HG03571 (cell line): ENCODE measurements around the gene KRT12.
"Not testable (repeated sequence)": the region's sequence is repeated elsewhere in the genome, so short reads cannot be mapped to it uniquely, and the experiment has no call there.

Source experiments
- ATAC-seq: cut with Tn5 transposase; IDR thresholded peaks from one replicate; pipeline ENCODE4 v1.9.1; 2021; ENCODE audit not compliant: unreplicated experiment

KRT12 gene

DNA sequence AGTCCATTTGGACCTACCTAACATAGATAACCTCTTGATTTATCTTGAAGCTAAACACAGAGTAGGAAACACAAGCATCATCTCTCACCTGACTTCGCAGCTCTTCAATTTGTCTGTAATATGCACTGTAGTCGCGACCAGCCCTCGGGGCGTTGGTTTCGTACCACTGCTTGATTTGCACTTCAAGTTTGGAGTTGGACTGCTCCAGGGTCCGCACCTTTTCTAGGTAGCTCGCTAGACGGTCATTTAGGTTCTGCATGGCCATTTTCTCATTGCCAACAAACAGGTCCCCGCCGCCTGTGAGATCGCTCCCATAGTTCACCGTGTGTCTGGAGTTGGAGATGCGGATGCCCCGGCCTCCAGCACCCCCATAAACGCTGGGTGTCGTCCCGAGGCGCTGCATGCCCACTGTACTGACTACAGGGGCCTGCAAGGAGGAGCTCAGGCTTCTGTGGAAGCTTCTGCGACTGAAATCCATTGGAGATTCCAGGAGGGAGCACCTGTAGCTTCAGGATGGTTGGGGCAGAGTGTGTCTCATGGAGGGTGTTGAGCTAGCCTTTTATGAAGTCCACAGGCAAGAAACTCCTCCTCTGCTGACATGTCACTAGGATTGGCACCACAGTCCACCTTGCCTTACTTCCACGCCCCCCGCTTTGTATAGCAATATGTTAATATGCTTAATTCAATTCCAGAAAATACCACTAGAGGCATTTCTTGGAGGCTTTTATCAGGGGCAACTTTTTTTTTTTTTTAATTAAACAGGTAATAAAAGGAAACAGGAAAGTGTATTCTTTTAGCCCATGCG is 17.9 kb upstream of the KRT12 start, which contains the start of gene KRT20:
TSS of gene KRT20 (minus strand) at position 535 of the 805 bp plus-strand sequence. CDS start at position 478, 57 bp downstream.
- no peak for ATAC-seq

DNA sequence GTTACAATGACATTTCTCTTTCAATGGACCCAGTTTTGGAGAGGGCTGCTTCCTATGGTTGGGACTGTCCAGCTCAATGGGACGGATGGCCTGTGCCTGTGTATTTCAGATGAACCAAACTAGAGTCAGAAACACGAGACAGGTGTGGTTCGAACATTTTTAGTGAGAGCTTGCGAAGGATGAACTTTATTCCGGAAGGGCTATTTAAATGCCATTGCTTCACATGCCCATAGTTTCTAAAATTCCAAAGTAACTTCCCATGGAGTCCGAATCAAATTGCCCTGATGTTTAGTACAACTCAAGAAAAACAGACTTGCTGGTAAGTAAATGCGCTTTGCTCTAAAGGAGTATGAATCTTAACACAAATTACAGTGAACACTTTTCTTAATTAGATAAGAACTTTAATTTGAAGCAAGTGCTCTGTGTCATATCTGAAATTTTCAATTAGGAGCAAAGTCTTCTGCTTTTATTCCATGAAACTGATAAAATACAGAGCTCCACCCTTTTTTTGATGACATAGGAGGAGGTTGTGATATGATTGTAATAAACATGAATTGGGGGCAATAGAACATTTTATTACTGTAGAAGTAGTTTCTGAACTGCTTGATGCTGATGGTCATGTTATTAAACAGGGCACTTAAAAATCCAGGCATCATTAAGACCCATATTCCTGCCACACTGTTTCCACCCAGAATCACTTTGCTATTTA is 16.8 kb upstream of the KRT12 start:
- no peak for ATAC-seq

DNA sequence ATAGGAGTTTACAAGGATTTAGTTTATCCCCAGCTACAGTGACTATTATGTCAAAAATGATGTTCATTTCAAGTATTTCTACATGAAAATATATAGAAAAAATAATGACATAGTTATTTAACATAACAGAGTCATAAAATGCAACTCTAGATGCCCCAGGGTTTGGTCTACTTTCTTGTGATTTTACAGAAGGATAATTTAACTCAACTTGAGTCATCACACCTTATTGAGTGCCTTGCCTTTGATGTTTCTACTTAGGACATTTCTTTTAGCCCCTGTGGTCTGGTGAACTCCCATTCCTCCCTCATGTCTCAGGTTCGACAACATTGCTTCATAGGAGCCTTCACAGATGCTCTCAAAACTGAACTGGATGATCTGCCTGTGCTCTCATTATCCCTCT is 16.0 kb upstream of the KRT12 start:
- no peak for ATAC-seq

DNA sequence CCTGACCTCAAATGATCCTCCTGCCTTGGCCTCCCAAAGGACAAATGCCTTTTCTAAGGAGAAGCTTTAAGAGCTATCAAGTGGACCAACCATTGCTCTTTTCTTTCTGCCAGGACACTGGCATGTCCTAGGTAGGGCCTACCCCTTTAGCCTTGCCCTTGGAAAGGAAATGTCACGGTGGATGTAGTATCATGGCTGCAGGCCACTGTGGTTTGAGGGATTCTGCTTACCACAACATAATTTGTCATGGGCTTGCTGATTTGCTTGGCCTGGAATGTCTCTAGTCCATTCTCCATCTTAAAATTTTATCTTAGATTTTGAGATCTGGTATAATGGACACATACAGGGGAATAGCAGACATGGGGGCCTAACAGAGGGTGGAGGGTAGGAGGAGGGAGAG is 12.0 kb upstream of the KRT12 start:
- ATAC-seq, result no peak

DNA sequence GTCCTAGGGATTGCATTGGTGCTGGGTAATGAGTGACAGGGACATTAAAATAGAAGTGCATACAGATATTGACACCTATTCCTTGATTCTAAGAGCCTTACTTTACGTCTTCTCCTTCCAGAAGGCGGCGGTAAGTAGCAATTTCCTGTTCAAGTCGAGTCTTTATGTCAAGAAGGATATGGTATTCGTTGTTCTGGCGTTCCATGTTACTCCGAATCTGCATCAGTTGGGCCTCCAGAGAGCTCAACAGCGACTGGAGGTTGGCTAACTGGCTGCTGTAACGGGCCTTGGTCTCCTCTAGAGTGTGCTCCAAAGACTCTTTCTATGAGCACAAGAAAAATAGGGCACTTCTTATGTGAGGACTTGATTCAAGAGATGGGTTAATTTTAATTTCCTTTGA is 11.0 kb upstream of the KRT12 start:
- no peak for ATAC-seq

DNA sequence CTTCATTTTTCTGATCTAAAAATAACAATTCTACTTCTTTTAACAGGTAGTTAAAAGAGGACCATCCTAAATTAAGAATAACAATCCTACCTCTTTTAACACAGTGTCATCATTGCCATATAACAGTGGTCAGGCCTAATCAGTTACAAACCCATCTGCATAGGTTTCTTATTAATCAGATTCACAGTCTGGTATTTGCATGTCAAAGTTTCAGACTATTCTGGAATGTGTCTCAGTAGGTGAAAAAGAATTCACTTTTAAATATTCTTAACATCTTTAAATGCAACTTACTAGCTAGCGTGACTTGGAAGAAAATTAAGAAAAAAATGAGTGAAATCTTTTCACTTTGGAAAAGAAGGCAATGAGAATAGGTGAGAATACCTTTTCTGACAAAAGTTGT is 6.8 kb upstream of the KRT12 start:
- ATAC-seq, result no peak

DNA sequence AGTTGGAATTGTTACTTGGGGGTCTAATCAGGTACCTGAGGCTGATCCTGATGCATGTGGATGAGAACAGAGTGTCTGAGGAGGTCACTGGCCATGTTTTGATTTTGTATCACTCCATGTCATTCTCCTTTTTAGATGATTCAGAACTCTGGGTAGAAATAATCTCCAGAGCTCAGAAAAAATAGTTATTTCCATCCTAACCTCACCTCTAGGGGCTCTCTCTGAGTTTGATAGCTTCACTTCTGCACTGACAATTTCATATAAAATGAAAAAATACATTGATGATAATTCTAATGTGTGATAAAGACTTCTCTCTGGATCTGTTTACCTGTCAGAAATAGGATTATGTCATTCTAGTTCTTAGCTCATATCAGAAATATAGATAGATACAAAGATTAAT is 6.2 kb upstream of the KRT12 start:
- ATAC-seq, result no peak

DNA sequence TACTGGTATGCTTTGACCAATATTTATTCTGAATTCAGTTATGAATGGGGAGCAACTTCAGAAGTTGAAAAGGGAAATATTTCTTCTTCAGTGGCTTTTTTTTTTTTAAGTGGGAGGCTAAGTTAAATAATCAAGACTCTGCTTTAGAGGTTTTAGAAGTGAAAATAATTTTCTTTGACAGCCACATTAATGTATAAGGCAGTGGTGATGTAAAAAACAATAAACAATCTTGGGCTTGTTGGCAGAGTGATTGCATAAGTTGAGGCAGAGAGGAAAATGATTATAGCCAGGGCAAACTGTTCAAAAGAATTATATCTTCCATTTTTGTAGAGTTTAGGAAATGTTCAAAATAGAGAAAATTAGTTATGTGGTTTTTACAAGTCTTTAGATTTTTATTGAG is 5.4 kb upstream of the KRT12 start:
- no peak for ATAC-seq

DNA sequence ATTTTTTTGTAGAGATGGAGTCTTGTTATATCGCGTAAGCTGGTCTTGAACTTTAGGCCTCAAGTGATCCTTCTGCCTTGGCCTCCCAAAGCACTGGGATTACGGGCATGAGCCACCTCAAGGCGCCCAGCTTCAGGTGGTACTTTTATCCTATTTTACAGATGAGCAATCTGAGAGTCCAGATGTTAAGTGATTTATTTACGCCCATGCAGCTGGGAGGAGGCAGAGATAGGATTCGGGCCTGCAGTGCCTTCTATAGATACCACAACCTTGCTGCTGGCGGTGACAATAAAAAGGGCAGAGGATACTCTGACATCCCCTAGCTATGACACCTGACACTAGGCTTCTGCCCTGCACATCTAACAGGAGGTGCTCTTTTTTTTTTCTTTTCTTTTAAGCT is 4.3 kb upstream of the KRT12 start:
- no peak for ATAC-seq

DNA sequence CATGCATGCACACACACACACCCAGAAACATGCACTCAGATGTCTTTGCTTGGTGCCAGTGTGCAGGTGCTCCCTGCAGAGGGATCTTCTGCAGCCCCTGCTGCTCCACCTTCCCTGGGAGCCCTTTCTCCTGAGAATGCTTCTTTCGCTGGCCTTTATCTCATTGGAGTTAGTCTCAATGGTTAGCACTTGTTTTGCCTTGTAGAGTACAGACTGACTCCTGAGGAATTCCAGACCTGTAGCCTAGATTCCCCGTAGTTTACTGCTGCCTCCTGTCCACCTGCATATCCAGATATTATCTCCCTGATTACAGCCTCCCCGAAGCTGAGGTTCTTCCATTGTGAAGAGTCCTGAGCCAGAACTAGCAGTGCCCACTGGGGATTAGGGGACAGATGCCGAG is 3.1 kb upstream of the KRT12 start:
- no peak for ATAC-seq

DNA sequence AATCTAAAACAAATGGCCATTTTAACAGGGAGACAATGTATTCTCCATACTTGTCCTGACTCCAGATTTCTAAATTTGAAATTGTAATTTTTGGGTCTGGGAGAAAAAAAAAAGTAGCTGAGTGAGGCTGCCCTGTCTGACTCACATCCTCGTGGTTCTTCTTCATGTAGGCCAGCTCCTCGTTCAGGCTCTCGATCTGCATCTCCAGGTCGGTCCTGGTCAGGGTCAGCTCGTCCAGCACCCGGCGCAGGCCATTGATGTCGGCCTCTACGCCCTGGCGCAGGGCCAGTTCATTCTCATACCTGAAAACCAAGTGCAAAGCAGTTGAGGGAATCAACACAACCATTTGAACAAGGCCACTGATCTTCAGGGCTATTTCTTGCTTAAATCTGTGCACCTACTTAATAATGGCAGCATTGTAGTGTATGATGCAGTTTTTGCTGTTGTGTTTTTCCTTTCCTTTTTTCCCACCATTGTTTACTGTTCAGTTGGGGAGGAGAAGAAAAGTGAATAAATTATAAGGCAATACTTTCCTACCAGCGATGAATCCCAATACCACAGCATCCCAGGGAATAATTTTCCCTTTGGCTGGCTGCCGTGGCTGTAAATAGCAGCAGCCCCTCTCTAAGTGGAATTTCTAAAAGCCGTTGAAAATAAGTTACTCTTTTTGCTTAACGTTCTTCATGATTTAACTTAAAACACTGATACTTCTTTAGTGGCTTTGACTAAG is 2.2 kb downstream of the KRT12 start:
- no peak for ATAC-seq

DNA sequence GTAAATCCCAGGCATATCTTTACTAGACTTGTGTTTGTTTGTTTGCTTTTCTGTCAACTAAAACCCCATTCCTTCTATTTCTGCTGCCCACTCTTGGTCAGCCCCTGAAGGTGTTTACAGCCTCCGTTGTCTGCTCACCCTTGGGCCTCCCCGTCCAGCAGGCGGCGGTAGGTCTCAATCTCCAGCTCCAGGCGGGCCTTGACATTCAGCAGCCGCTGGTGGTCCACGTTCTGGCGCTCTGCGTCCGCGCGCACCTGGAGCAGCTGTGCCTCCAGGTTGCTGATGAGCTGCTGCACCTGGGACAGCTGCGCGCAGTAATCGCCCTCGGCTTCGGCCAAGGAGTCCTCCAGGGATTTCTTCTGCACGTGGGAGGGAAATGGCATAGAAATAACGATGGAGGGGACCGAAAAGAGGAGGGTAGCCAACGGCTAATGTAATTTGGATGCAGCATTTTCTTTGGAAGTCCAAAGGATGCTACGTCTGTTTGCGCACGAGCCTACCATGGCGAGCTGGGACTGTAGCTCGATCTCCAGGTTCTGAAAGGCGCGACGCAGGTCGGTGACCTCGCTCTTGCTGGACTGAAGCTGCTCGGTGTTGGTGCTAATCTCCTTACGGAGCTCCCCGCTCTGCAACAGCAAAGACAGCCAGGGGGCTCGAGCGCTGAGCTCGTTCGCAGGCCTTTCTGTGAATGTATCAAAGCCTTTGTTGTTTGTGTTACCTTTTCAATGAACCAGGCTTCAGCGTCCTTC is 3.9 kb downstream of the KRT12 start:
- no peak for ATAC-seq

DNA sequence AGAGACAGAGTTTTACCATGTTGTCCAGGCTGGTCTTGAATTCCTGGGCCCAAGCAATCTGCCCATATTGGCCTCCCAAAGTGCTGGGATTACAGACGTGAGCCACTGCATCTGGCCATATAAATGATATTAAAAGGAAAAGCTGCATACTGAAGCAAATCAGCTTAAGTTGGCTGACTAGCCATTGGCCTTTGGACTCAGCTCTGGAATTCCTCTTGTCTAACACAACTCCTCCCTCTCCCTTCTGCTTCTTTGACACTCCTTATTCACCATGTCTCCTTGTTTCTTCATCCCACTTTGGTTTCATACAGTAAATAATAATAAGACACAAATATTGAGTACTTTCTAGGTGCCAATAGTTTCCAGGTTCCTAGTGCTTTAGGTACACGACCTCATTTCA is 7.5 kb downstream of the KRT12 start:
- no peak for ATAC-seq

DNA sequence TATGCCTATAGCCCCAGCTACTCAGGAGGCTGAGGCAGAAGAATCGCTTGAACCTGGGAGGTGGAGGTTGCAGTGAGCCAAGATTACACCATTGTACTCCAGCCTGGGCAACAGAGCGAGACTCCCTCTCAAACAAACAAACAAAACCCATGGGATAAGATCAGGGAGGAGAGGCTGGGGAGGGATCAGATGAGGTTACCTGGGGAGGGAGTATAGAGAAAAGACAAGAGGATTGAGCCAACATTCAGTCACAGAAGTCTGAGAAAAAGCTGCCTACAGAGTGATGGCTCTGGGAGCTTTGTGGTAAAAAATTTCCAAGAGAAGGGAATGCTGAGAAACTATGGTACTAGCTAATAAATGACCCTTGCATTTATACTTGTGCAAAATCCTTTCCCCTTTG is 8.4 kb downstream of the KRT12 start:
- ATAC-seq, result not testable (repeated sequence)

DNA sequence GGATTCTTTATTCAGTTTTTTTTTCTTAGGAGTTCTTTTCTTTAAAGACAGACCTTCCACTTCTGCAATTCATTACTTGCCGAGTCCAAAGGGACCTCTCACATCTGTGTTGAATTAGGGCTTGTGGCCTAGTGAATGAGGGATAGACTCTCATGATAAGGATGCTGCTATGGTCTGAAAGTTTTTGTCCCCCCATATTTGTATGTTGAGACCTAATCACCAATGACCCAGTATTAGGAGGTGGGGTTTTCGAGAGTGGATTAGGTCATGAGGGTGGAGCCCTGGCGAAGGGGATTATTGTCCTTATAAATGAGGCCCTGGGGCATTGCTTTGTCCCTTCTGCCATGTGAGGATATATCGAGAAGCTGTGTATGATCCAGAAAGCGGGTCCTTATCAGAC is 9.5 kb downstream of the KRT12 start:
- no peak for ATAC-seq

DNA sequence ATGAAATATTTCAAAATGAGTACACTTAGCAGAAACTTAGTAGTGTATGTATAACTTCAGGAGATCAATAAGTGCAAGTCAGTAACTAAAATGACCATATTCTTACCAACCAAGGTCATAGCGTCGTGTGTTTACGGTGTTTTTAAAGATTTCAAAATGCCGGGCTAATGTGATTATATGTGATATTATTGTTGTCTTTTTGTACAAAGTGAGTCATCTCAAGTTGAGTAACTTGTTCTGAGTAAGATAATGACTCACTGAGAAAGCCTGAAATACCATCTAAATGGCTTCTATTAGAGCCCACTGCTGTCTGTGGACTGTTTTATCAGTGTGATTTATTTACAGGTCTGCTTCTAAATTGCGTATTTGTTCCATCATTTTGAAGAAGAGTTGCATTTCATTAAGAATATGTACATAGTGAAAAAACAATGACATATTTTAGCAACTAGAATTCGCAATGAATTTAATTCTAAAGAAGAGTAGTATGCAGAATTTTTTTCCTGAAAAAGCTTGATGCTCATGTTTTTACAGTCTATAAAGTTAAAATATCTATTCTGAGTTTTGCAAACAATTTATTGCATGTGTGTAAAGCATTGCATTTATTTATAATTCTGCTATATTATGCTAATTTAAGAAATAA is 12.7 kb downstream of the KRT12 start:
- no peak for ATAC-seq

DNA sequence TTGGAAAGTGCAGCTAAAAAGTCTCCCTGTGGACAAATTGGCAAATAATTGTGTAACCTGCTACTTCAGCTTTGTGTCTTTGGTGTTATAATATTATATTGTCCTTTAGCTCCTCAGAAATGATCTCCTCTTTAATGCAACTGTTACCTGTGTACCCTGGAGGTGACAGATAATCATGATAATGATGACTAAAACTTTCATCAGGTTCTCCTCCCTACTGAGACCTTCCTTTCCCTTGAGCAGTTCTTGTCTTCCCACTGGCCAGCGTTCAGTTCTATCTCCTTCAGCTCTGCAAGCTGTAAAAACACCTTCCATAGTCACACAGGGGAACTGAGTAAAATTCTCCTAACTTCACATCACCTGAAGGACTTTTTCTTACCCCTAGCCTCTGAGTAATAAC is 14.7 kb downstream of the KRT12 start:
- ATAC-seq, result no peak

DNA sequence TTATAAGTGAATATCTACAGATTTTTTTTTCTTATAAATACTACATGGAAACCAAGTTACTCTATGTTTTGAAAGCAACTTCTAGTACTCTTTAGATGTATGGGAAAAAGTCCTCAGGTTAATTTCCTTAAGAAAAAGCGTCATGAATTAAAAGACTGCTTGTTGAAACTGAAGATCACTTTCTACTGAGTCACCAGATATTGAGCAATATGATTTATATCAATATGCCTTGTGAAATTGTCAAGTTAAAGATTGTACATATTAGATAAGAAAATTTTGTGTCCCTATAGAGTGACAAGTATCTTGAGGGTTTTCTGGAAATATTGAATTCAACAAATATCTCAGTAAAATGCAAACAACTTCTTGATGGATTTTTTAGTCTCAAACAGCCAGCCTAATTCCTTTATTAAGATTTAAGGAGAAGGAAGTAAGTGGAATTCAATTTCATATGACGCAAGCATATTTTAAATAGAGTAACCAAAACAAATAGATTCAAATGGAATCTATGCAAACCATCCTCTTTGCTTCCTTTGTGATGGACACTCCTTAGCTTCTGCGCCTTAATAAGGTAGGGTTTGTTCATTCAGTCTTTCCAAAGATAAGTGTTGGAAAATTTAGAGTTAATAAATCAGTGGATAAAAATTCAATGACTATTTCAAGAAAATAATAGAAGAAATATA is 16.6 kb downstream of the KRT12 start:
- ATAC-seq, result no peak

DNA sequence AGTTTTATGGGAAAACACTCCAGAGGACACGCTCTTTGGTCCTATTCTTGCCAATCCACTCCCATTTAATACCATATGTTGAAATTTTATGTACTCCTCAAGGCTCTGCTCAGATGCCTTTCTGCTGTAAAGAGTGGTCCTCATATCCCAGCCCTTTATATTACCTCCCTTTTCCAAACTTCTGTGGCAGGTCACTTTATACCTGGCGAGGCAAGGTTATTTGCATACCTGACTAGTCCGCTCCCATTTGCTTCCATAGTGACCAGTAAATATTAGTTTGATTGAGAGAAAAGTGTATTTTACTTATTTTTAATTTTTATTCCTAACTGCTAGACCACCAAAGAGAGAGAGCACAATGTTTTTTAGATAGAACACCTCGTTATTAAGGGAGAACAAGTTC is 17.3 kb downstream of the KRT12 start:
- no peak for ATAC-seq

DNA sequence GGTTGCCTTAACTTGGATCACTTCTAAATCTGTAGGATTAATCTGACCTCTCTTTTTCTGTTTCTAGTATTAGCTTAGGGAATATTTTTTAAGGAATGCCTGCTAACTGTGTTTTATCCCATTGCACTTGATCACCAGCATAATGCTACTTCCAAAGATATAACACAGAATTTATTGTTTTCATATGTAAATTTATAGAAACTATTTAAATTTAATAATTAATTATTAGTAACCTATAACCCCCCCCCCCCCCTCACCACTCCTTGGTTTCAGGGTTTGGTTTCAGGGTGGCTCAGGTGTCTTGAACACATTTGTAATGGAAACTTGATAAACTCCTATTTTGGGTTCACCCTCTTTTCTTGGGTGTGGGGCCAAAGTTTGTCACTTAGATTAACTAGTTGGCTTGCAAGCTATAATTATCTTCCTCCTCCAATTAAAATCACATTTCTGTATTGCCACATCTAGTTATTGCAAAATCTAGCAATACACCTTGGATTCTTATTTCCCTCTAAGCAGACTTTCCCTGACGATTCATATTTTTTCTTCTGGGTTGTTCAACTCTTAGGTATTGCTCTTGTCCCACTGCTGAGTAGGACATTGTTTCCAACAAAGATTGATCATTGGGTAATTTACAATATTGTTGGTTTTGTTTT is 18.3 kb downstream of the KRT12 start:
- ATAC-seq, result no peak
